ENCODE measurements around the gene TMEM154. TPM values are rescaled to one million over a fixed set of nuclear protein-coding genes. Genes with fewer than 3 reads are reported as not detected.

Gene TMEM154
- total and polyA plus RNA-seq, 10 of the 15 experiments (the other 5 are each of a cell fraction or from before 2014, with no cell fraction given): 5.1 to 41.4 (median 18.2) TPM

- H3K27ac ChIP-seq (ENCODE audit: control insufficient read depth, insufficient read depth): no peak overlapping the region
- POLR2A ChIA-PET: no interaction called here
- SMC1A ChIA-PET (ENCODE audit: uncharacterized antibody, unreplicated experiment): interaction anchor here (0.9 to 2.0 kb wide), 7 partner anchors 19 to 311 kb away, joined by 3 to 8 read pairs (median 6); no protein-coding TSS in a partner anchor
- H4K20me1 ChIP-seq (ENCODE audit: control insufficient read depth, insufficient read depth): no peaks in the 10 kb centered on the region
- no peak for FAIRE-seq
- intact Hi-C loops (cut with micrococcal nuclease; ENCODE audit: unreplicated experiment): no loop called here
- in situ Hi-C loops (cut with MboI): no loop called here
- H3K4me1 ChIP-seq (ENCODE audit: control insufficient read depth, insufficient read depth, low read length): no peaks in the 10 kb centered on the region
- RAD21 ChIA-PET (ENCODE audit: unreplicated experiment): interaction anchor here (1.0 to 1.3 kb wide), 3 partner anchors 52 to 320 kb away, joined by 3 to 5 read pairs (median 3); no protein-coding TSS in a partner anchor
- no TSS peak for BruUV-seq (replicated peaks)
- no peak overlapping the region for H3K4me2 ChIP-seq (ENCODE audit: control insufficient read depth, insufficient read depth)
- no peak overlapping the region for H3K4me3 ChIP-seq
- H3K9me3 ChIP-seq (replicated peaks; ENCODE audit: control insufficient read depth, insufficient read depth, low read length): no peaks in the 10 kb centered on the region
- no peak for DNase-seq (ENCODE audit: low read depth, low spot score)
- WGBS (ENCODE audit: insufficient coverage, insufficient replicate concordance, low lambda C conversion rate, missing lambda C conversion rate): 100% methylated on average over 1 of the region's 1 CpG
- no peaks in the 10 kb centered on the region for H3K36me3 ChIP-seq (ENCODE audit: control insufficient read depth in 2 of 2, insufficient read depth in 2 of 2, low read length in 1 of 2)
- no peak overlapping the region for H2AFZ ChIP-seq (ENCODE audit: control insufficient read depth, low read depth, low read length)
- H3K79me2 ChIP-seq (ENCODE audit: control insufficient read depth, insufficient read depth, low read length): no peaks in the 10 kb centered on the region
- TF ChIP-seq PRDM15 (CRISPR knock-in tag; IDR thresholded peaks at IDR 0.05): no peak
- no peak for TF ChIP-seq FOXM1 (IDR thresholded peaks at IDR 0.05; ENCODE audit: low read depth, low read length)
- no peak for TF ChIP-seq ZNF217 (IDR thresholded peaks at IDR 0.05)
- TF ChIP-seq RBBP5 (conservative IDR thresholded peaks at IDR 0.05): no peak
- no peak for TF ChIP-seq NFXL1 (IDR thresholded peaks at IDR 0.05; ENCODE audit: borderline replicate concordance)
- TF ChIP-seq NRF1 (conservative IDR thresholded peaks at IDR 0.05; ENCODE audit: low read depth, low read length): no peak
- TF ChIP-seq SKIL (IDR thresholded peaks at IDR 0.05; ENCODE audit: low read depth, poor library complexity, severe bottlenecking): no peak
- TF ChIP-seq ZBED1 (IDR thresholded peaks at IDR 0.05; ENCODE audit: borderline replicate concordance): no peak
- no peak for TF ChIP-seq YBX1 (IDR thresholded peaks at IDR 0.05)
- no peak for TF ChIP-seq MYB (IDR thresholded peaks at IDR 0.05; ENCODE audit: borderline replicate concordance, low read depth, low read length)
- no peak for TF ChIP-seq IRF4 (IDR thresholded peaks at IDR 0.05; ENCODE audit: low read depth, low read length)
- TF ChIP-seq ZBTB4 (CRISPR knock-in tag; IDR thresholded peaks at IDR 0.05): no peak
- no peak for TF ChIP-seq IRF5 (IDR thresholded peaks at IDR 0.05; ENCODE audit: borderline replicate concordance)
- ATAC-seq: no peak
- H3K9ac ChIP-seq (ENCODE audit: control insufficient read depth, insufficient read depth, low read length): no peak overlapping the region
- H3K27me3 ChIP-seq (replicated peaks in 1 of 2; ENCODE audit: control insufficient read depth in 2 of 2, insufficient read depth in 2 of 2, low read length in 1 of 2): no peaks in the 10 kb centered on the region
- CTCF ChIA-PET: interaction anchor here (0.8 to 1.6 kb wide), 5 partner anchors 7 to 319 kb away, joined by 4 to 9 read pairs (median 5); no protein-coding TSS in a partner anchor
Observed at GRCh38 chr4:152728343-152728742, 48.5 kb upstream of the TMEM154 start.
